Hepatocyte (in vitro differentiated cells): ENCODE data around the gene CATSPERB.

Experiments
- EZH2 ChIP-seq: fragments of 200-600 bp; sonication (generic); IDR thresholded peaks from 2 replicates; pipeline ENCODE4 v1.6.1; 2016; ENCODE audit warnings: antibody characterized with exemption, mild to moderate bottlenecking, borderline replicate concordance
- EZH2phosphoT487 ChIP-seq: fragments of 200-600 bp; sonication (generic); IDR thresholded peaks from one replicate; pipeline ENCODE4 v1.6.1; 2018; ENCODE audit warnings: antibody characterized with exemption, mild to moderate bottlenecking, low read depth, moderate library complexity; ENCODE audit not compliant: unreplicated experiment, severe bottlenecking
- TF ChIP-seq, protein P1 (sequence below): fragments of 200-600 bp; sonication (generic); IDR thresholded peaks from 2 replicates; pipeline ENCODE4 v1.5.1; 2016; ENCODE audit warnings: antibody characterized with exemption, mild to moderate bottlenecking; ENCODE audit not compliant: poor library complexity

DNA sequence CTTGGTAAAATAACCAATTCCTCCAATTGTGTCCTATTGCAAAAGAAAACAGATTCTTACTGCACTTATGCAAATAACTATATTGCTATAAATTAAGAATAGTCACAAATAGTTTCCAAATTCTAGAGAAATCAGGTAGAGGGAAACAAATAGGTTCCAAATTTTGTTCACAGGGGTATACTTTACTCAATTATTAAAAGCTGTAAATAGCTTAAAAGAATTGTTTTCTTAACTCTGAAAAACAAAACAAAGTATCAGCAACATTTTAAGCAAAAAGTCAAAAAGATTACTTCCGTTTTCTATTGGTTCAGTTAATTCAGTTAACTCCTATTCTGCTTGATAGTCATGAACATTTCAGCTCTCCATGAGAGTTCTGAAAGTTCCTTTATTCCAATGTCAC is 136.2 kb downstream of the CATSPERB start:
- TF ChIP-seq, protein P1, sequence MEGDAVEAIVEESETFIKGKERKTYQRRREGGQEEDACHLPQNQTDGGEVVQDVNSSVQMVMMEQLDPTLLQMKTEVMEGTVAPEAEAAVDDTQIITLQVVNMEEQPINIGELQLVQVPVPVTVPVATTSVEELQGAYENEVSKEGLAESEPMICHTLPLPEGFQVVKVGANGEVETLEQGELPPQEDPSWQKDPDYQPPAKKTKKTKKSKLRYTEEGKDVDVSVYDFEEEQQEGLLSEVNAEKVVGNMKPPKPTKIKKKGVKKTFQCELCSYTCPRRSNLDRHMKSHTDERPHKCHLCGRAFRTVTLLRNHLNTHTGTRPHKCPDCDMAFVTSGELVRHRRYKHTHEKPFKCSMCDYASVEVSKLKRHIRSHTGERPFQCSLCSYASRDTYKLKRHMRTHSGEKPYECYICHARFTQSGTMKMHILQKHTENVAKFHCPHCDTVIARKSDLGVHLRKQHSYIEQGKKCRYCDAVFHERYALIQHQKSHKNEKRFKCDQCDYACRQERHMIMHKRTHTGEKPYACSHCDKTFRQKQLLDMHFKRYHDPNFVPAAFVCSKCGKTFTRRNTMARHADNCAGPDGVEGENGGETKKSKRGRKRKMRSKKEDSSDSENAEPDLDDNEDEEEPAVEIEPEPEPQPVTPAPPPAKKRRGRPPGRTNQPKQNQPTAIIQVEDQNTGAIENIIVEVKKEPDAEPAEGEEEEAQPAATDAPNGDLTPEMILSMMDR, result no peak
- TF ChIP-seq EZH2 (no peak), EZH2phosphoT487 (no peak)
